GM21367 (cell line): ENCODE results near the gene LAMP5.

Source experiments
- ATAC-seq: cut with Tn5 transposase; IDR thresholded peaks from one replicate; pipeline ENCODE4 v1.9.1; 2021; ENCODE audit not compliant: unreplicated experiment

Gene LAMP5

GRCh38 chr20:9514461-9515213 is at the start of gene LAMP5:
LAMP5 (plus strand) TSS chr20:9514590; CDS start chr20:9514853, 263 bp downstream.
- no peak for ATAC-seq

GRCh38 chr20:9467995-9468394 is 46.4 kb upstream of the LAMP5 start:
- ATAC-seq, result no peak

- no peak for ATAC-seq
These were observed 39.5 kb upstream of the LAMP5 start for GRCh38 chr20:9474835-9475415.

GRCh38 chr20:9475456-9475855 is 38.9 kb upstream of the LAMP5 start:
- ATAC-seq, result no peak

GRCh38 chr20:9476174-9476573 is 38.2 kb upstream of the LAMP5 start:
- no peak for ATAC-seq

GRCh38 chr20:9476637-9477036 is 37.8 kb upstream of the LAMP5 start:
- ATAC-seq, result no peak

GRCh38 chr20:9478771-9479170 is 35.6 kb upstream of the LAMP5 start:
- ATAC-seq, result no peak

GRCh38 chr20:9480066-9480465 is 34.3 kb upstream of the LAMP5 start:
- ATAC-seq, result no peak

GRCh38 chr20:9482180-9482579 is 32.2 kb upstream of the LAMP5 start:
- no peak for ATAC-seq

- no peak for ATAC-seq
These were observed 31.3 kb upstream of the LAMP5 start for GRCh38 chr20:9483131-9483530.

GRCh38 chr20:9485614-9486340 is 28.6 kb upstream of the LAMP5 start:
- no peak for ATAC-seq

- no peak for ATAC-seq
These were observed 27.2 kb upstream of the LAMP5 start for GRCh38 chr20:9487231-9487630.

GRCh38 chr20:9488063-9488462 is 26.3 kb upstream of the LAMP5 start:
- no peak for ATAC-seq

- no peak for ATAC-seq
These were observed 24.2 kb upstream of the LAMP5 start for GRCh38 chr20:9490161-9490560.

- no peak for ATAC-seq
These were observed 23.8 kb upstream of the LAMP5 start for GRCh38 chr20:9490631-9491030.

- no peak for ATAC-seq
These were observed 23.1 kb upstream of the LAMP5 start for GRCh38 chr20:9491324-9491723.

GRCh38 chr20:9492067-9492466 is 22.3 kb upstream of the LAMP5 start:
- no peak for ATAC-seq

- ATAC-seq, result no peak
These were observed 20.6 kb upstream of the LAMP5 start for GRCh38 chr20:9493803-9494202.

- no peak for ATAC-seq
These were observed 18.7 kb upstream of the LAMP5 start for GRCh38 chr20:9495701-9496100.

- no peak for ATAC-seq
These were observed 18.2 kb upstream of the LAMP5 start for GRCh38 chr20:9496155-9496554.

- no peak for ATAC-seq
These were observed 16.1 kb upstream of the LAMP5 start for GRCh38 chr20:9498322-9498721.
